Activated T-helper 9 cell treated with anti-CD3 and anti-CD28 coated beads, Interleukin-2, amount 50 U/mL, for 16 hours (primary cell): ENCODE data around the gene PHLDB2.

Experiments
- DNase-seq: peaks from one replicate; pipeline ENCODE4 v3.0.0-alpha.2; 2020; ENCODE audit warnings: low read depth

The PHLDB2 gene

GRCh38 chr3:111965484-111965883 is 106.4 kb downstream of the PHLDB2 start:
- DNase-seq: no peak

DNA sequence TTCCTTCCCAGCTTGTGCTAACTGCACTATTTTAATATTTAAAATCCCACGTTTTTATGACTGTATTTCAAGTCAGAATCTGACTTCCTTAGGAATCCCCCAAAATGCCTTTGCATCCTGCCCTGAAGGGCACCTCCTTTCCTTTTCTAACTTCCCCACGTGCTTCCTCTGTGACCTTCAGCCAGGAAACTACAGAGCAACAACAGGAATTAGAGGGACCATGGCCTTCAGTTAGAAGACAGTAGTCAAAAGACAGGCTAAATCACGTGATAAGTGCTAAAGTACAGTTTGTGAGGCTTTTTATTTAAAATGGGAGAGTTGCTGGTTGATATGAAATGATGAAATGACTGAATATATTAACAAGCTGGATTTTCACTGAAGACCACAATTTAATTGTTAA is 108.0 kb downstream of the PHLDB2 start:
- no peak for DNase-seq

GRCh38 chr3:111967651-111968274 is 108.7 kb downstream of the PHLDB2 start:
- DNase-seq: peak; percentile 67

DNA sequence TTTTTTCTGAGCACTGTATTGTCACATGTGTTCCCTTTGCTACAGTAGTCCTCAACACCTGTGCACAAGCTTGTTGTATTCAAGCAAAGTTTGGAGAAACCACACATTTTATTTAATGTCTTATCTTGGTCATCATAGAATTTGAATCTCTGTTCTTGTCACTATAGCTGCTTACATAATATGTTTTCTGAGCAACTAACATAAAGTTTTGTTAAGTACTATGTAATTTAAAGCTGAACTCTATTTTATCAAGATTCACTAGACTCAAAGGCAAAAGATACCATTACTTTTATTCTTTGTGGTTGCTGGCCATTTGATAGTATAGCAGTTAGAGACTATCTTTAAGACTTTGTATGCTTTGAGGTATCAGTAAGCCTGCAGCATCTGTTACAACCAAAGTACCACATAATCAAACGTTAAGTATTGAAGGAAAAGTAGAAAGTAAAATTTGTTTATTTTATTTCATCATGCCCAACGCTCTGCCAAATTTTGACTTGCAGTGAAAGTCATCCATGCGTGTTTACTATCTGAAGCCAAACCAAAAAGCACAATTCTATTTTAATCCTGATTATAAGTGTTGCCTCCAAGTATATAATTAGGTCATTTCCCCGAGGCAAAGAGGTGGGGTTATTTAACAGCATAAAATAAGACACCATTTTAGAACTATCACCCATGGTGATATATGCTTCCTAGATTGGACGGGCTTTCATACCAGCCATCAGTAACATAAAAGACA is 109.4 kb downstream of the PHLDB2 start:
- DNase-seq: no peak

- DNase-seq: no peak
Measured at GRCh38 chr3:111970376-111970775, 111.3 kb downstream of the PHLDB2 start.

DNA sequence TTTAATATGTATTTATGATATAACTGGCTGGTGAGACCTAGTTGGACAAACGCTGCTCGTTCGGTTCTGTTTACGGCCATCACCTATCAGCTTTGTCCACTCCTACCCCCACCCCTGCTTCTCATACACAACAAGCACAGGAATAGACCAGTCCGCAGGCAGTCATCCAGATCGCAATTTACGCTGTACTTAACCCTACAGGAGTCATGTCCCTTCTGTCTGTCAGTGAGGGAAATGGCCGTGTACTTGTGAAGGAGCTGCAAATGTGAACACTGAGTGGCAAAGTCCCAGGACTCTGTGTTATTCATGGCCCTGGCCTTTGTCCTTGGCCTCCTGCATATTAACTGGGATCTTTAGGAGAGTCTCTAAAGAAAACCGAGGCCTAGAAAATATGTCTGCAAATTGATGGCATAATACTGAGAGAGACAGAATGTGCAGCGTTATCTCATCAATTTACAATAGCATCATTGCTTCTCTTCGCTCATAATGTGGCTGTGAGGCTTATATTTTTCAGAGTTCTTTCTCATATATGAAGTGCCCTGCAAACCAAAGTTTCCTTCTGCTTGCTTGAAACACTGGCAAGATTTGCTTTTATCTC is 112.6 kb downstream of the PHLDB2 start:
- no peak for DNase-seq

- DNase-seq: no peak
Measured at GRCh38 chr3:111972891-111973290, 113.8 kb downstream of the PHLDB2 start.

DNA sequence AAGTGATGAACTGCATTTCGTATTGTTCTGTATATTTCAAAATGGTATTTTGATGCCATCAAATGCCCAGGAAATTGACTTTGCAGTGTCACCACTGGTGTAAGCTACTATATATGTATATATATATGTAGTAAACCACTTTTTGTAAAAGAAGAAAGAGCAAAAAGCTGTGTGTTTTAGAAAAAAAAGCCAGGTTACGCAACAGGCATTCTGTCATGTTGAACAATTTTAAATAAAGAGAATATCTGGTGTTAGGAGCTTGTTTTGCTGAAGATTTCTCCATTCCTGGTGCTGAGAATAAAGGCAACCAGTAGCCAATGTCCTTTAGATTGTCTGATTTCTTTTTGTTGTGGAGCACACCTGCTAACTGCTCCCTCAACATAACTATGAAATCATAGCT is 116.1 kb downstream of the PHLDB2 start:
- no peak for DNase-seq

- no peak for DNase-seq
Measured at GRCh38 chr3:111976254-111976653, 117.2 kb downstream of the PHLDB2 start.

DNA sequence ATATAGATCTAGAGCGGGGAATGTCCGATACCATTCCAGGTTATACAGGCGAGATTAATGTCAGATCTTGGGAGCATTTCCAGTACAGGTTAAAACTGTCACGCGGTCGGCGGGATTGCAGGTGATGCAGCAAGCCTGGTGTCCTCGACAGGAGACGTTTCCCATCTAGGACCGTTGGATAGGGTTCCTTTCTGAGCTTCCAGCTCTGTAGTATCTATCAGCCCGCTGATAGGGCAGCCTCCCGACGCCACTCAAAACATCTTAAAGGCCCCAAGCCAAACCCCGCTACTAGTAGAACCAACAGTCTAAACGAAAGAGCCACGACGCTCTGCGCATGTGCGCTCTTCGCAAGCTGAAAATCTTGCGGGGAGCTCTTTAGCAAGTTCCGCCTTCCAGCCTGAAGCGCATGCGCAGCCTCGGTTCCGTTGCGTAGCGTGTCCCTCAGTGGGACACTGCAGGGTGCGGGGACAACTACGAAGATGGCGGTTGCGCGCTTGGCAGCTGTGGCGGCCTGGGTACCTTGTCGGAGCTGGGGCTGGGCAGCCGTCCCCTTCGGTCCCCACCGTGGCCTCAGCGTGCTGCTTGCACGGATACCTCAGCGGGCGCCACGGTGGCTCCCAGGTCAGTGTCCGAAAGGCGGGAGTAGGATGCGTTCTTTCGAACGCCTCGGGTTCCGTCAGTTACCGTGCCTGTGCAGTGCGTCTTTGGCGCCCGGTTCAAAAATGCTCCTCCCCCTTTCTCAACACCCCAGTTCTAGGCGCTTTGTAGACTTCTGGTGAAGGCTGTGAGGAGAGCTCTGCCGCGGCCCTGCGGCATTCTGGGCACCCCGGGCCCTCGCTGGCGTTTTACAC is 119.7 kb downstream of the PHLDB2 start, which contains the start of gene ABHD10:
ABHD10 (plus strand) TSS at position 444 of the 851 bp plus-strand sequence; CDS start at position 480, 36 bp downstream.
- DNase-seq: peak; percentile 93

GRCh38 chr3:111979434-111980038 is 120.5 kb downstream of the PHLDB2 start:
- no peak for DNase-seq

DNA sequence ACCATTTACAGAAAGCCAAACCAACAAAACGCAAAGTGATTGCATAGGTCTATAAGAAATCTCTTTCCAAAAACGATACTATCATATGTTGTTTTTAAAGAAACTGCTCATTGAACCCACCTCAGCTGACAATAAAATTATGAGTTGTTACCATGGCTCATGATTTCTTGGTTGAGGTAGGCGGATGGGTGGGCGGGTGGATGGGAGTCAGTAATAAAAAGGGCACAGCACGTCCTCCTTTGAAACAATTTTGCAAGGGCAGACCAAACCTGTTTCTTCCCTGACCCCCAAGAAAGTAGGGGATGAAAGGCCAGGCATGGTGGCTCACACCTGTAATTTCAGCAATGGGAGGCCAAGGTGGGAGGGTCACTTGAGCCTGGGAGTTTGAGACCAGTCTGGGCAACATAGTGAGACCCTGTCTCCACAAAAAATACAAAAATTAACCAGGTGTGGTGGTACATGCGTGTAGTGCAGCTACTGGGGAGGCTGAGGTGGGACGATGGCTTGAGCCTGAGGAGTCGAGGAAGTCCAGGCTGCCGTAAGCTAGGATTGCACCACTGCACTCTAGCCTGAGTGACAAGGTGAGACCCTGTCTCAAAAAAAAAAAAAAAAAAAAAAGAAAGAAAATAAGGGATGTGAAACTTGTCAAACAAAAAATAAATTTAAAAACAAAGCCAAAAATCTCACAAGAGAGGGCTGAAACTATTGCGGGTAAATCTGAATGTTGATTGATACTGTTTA is 121.8 kb downstream of the PHLDB2 start:
- peak; percentile 40 for DNase-seq

DNA sequence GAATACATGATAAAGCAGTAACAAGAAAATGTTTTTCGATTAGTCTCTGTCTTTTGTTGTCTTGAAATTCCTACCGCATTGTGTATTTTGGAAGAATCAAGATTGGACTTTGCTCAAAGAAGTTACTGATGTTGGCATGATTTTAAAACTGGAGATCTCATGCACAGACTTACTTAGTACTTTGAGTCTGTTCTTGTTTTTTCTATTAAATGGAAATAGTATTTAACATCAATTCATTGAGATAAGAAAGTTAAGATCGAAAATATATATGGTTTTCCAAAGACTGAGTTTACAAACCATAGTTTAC is 122.3 kb downstream of the PHLDB2 start:
- no peak for DNase-seq

GRCh38 chr3:111984636-111985298 is 125.7 kb downstream of the PHLDB2 start:
- no peak for DNase-seq

GRCh38 chr3:111986800-111987199 is 127.7 kb downstream of the PHLDB2 start:
- no peak for DNase-seq

DNA sequence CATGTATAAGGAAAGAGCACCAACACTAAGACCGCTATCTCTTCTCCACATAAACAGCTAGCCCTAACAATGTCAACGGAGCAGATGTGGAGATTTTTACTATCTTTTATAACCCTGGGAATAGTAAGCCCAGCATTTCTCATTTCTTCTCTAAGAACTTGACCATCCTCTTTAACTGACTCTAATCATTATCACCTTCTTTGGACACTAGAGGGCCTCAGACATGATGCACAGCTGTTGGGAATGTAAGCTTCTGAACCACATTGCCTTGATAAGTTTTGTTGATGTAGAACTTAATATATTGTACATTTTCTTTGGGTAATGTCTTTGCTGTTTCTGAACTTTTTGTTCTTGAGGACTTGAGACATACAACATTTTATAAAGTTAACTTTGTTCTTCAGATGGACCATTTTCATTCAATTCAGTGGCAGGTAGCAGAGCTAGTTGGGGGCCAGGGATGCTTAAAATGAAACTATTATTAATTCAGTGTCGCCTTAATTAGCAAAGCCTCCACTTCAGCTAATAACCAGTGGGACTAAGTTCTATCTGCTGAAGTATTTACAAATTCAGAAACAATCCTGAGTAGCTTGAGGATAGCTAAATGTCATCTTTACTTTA is 130.1 kb downstream of the PHLDB2 start:
- DNase-seq: no peak

GRCh38 chr3:111993038-111993437 is 134.0 kb downstream of the PHLDB2 start:
- no peak for DNase-seq

DNA sequence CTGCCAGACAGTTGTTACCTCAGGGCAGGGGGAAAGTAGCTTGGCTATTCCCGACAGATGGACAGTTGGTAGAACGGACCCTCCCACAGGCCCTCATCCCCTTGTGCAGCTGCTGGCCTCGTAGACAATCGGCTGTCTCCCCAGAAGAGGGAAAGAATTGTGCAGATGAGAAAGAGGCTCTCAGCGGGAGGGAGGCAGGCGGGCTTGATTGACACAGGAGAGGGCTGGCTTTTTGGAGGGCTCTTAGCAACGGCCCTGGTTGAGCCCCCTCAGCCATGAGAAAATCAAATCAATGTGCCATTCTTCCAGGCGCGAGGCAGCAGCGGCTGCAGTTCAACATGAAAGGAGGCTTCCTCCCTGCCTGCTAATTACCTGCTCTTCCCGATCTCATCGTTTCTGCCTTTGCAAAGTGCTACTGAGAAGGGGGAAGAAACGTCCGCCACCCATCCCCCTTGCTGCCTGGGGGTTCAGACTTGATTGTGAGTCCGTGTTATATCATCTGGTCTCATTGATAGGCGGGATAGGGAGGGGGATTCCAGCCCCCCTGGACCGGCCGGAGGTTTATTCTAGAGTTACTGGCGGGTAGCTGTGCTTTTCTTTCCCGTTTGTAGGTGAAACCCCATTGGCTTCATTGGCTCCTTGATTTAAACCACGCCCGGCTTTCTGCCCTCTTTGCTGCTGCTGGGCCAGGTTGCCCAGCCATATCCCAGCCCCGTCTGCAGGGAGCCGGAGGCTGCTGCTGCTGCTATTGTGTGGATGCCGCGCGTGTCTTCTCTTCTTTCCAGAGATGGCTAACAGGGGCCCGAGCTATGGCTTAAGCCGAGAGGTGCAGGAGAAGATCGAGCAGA is 139.8 kb downstream of the PHLDB2 start, which contains the start of gene TAGLN3:
TAGLN3 (plus strand) TSS at position 287 of the 848 bp plus-strand sequence; CDS start at position 788, 501 bp downstream.
- no peak for DNase-seq
